ENCODE measurements around the gene KLK6.

DNA sequence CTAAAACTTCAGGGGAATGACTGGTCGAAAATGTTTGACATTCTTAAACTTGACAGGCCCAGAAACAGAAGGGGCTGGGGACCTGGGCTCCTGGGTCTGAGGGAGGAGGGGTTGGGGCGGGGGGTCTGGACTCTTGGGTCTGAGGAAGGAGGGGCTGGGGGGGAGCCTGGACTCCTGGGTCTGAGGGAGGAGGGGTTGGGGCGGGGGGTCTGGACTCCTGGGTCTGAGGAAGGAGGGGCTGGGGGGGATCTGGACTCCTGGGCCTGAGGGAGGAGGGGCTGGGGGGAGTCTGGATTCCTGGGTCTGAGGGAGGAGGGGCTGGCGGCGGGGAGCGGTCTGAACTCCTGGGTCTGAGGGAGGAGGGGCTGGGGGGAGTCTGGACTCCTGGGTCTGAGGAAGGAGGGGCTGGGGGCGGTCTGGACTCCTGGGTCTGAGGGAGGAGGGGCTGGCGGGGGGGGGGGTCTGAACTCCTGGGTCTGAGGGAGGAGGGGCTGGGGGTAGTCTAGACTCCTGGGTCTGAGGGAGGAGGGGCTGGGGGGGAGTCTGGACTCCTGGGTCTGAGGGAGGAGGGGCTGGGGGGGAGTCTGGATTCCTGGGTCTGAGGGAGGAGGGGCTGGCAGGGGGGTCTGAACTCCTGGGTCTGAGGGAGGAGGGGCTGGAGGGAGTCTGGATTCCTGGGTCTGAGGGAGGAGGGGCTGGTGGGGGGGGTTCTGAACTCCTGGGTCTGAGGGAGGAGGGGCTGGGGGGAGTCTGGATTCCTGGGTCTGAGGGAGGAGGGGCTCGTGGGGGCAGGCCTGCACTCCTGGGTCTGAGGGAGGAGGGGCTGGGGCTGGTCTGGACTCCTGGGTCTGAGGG lies 5.5 kb upstream of the KLK6 start:
- TF ChIP-seq CTCF (IDR thresholded peaks at IDR 0.05) (no peak), POLR2A (IDR thresholded peaks at IDR 0.05; ENCODE audit: low read depth) (no peak)
